Skeletal muscle tissue (tissue), 4 donors: ENCODE data around the gene CRNN. TPM values are rescaled to one million over a fixed set of nuclear protein-coding genes. Genes with fewer than 3 reads are reported as not detected.

Source experiments
- H3K27ac ChIP-seq: one replicate; pipeline ENCODE4 v1.7.0; 2013; ENCODE audit warnings: mild to moderate bottlenecking, low read depth, low read length, inconsistent platforms
- H3K27me3 ChIP-seq, 3 donors: one replicate each; pipeline ENCODE4 v1.7.0; 2013; ENCODE audit warnings: low read length in 3 of 3; ENCODE audit not compliant: control insufficient read depth in 3 of 3, insufficient read depth in 3 of 3
- H3K36me3 ChIP-seq, 3 donors: one replicate each; pipeline ENCODE4 v1.7.0; 2013; ENCODE audit warnings: low read length in 3 of 3; ENCODE audit not compliant: control insufficient read depth in 3 of 3, insufficient read depth in 3 of 3
- H3K4me1 ChIP-seq, 3 donors: one replicate each; pipeline ENCODE4 v1.7.0; 2013; ENCODE audit warnings: low read length in 3 of 3, mild to moderate bottlenecking in 3 of 3; ENCODE audit not compliant: control insufficient read depth in 3 of 3, insufficient read depth in 3 of 3
- H3K4me3 ChIP-seq, 3 donors: one replicate each; pipeline ENCODE4 v1.7.0; 2013; ENCODE audit warnings: low read length in 3 of 3
- H3K9ac ChIP-seq, 3 donors: one replicate each; pipeline ENCODE4 v1.7.0; 2013; ENCODE audit warnings: low read length in 3 of 3, mild to moderate bottlenecking in 3 of 3, moderate library complexity in 2 of 3, low read depth in 1 of 3
- H3K9me3 ChIP-seq, 3 donors: one replicate each; pipeline ENCODE4 v1.7.0; 2013; ENCODE audit warnings: low read length in 3 of 3; ENCODE audit not compliant: control insufficient read depth in 3 of 3
- total RNA-seq: library from RNA; depleted of rRNA; stranded (reverse); fragments of >200 nt; gene quantifications from one replicate; pipeline ENCODE4 v1.2.3, GENCODE V29; 2014
- donor health status: Osteomylitis.

The CRNN gene
- total RNA-seq, 1 donor from 2014 or later = not detected

GRCh38 chr1:152449661-152450060, 35.6 kb upstream of the CRNN start:
- Histone ChIP-seq H3K4me3 (no peak overlapping the region), H3K4me1 (no peaks in the 10 kb centered on the region), H3K36me3 (no peaks in the 10 kb centered on the region), H3K27me3 (peaks cover 0 to 8% (median 0%) of the 10 kb centered on the region in 3 donors), H3K9ac (no peak overlapping the region), H3K9me3 (no peaks in the 10 kb centered on the region), H3K27ac (no peak overlapping the region)

- peaks cover 0 to 8% (median 3%) of the 10 kb centered on the region in 3 donors for H3K27me3 ChIP-seq
- no peaks in the 10 kb centered on the region for H3K9me3 ChIP-seq
- no peak overlapping the region for H3K9ac ChIP-seq
- H3K36me3 ChIP-seq = no peaks in the 10 kb centered on the region
- peaks cover 0 to under 1% (median 0%) of the 10 kb centered on the region in 3 donors for H3K4me1 ChIP-seq
- no peak overlapping the region for H3K27ac ChIP-seq
- H3K4me3 ChIP-seq = no peak overlapping the region
Measured at GRCh38 chr1:152448496-152448895, 34.4 kb upstream of the CRNN start.

- Histone ChIP-seq H3K4me1 (peaks cover 0 to 4% (median 0%) of the 10 kb centered on the region in 3 donors), H3K4me3 (no peak overlapping the region), H3K27ac (no peak overlapping the region), H3K9me3 (no peaks in the 10 kb centered on the region), H3K9ac (no peak overlapping the region), H3K27me3 (peaks cover 0 to 8% (median 3%) of the 10 kb centered on the region in 3 donors), H3K36me3 (no peaks in the 10 kb centered on the region)
Measured at GRCh38 chr1:152448095-152448494, 34.0 kb upstream of the CRNN start.

- no peak overlapping the region for H3K9ac ChIP-seq
- peaks cover 0 to 7% (median 0%) of the 10 kb centered on the region in 3 donors for H3K4me1 ChIP-seq
- H3K36me3 ChIP-seq = no peaks in the 10 kb centered on the region
- H3K27me3 ChIP-seq = peaks cover 0 to 8% (median 3%) of the 10 kb centered on the region in 3 donors
- no peak overlapping the region for H3K4me3 ChIP-seq
- no peak overlapping the region for H3K27ac ChIP-seq
- no peaks in the 10 kb centered on the region for H3K9me3 ChIP-seq
Measured at GRCh38 chr1:152447484-152447883, 33.4 kb upstream of the CRNN start.

GRCh38 chr1:152444045-152444444, 30.0 kb upstream of the CRNN start:
- H3K4me1 ChIP-seq = peaks cover 0 to 12% (median 3%) of the 10 kb centered on the region in 3 donors
- H3K9me3 ChIP-seq = no peaks in the 10 kb centered on the region
- no peak overlapping the region for H3K27ac ChIP-seq
- no peak overlapping the region for H3K9ac ChIP-seq
- no peak overlapping the region for H3K4me3 ChIP-seq
- peaks cover 2 to 3% (median 3%) of the 10 kb centered on the region in 3 donors for H3K27me3 ChIP-seq
- H3K36me3 ChIP-seq = no peaks in the 10 kb centered on the region

GRCh38 chr1:152442765-152443164, 28.7 kb upstream of the CRNN start:
- Histone ChIP-seq H3K36me3 (no peaks in the 10 kb centered on the region), H3K9ac (no peak overlapping the region), H3K27ac (no peak overlapping the region), H3K9me3 (no peaks in the 10 kb centered on the region), H3K4me1 (peaks cover 0 to 12% (median 3%) of the 10 kb centered on the region in 3 donors), H3K4me3 (no peak overlapping the region), H3K27me3 (peaks cover 2 to 6% (median 3%) of the 10 kb centered on the region in 3 donors)

- Histone ChIP-seq H3K4me3 (no peak overlapping the region), H3K9me3 (no peaks in the 10 kb centered on the region), H3K4me1 (peaks cover 0 to 12% (median 3%) of the 10 kb centered on the region in 3 donors), H3K9ac (no peak overlapping the region), H3K27me3 (peaks cover 2 to 6% (median 3%) of the 10 kb centered on the region in 3 donors), H3K36me3 (no peaks in the 10 kb centered on the region), H3K27ac (no peak overlapping the region)
Measured at GRCh38 chr1:152442301-152442700, 28.2 kb upstream of the CRNN start.

- no peaks in the 10 kb centered on the region for H3K9me3 ChIP-seq
- H3K27ac ChIP-seq = no peak overlapping the region
- peak overlapping the region in 2 of 3 donors; percentile 21 to 25 for H3K9ac ChIP-seq
- no peak overlapping the region for H3K4me3 ChIP-seq
- peaks cover 2 to 6% (median 3%) of the 10 kb centered on the region in 3 donors for H3K27me3 ChIP-seq
- H3K36me3 ChIP-seq = no peaks in the 10 kb centered on the region
- peaks cover 0 to 12% (median 3%) of the 10 kb centered on the region in 3 donors for H3K4me1 ChIP-seq
Measured at GRCh38 chr1:152441756-152442155, 27.7 kb upstream of the CRNN start.

- Histone ChIP-seq H3K4me3 (peak overlapping the region in 1 of 3 donors; percentile 35), H3K27me3 (peaks cover 2 to 6% (median 3%) of the 10 kb centered on the region in 3 donors), H3K9ac (peak overlapping the region in 1 of 3 donors; percentile 50), H3K36me3 (no peaks in the 10 kb centered on the region), H3K4me1 (peaks cover 0 to 12% (median 3%) of the 10 kb centered on the region in 3 donors), H3K9me3 (no peaks in the 10 kb centered on the region), H3K27ac (no peak overlapping the region)
Measured at GRCh38 chr1:152440635-152441471, 26.8 kb upstream of the CRNN start.
